Measurements from ENCODE around the gene ATG4A. TPM values are rescaled to one million over a fixed set of nuclear protein-coding genes. Genes with fewer than 3 reads are reported as not detected.

Gene ATG4A, protein sequence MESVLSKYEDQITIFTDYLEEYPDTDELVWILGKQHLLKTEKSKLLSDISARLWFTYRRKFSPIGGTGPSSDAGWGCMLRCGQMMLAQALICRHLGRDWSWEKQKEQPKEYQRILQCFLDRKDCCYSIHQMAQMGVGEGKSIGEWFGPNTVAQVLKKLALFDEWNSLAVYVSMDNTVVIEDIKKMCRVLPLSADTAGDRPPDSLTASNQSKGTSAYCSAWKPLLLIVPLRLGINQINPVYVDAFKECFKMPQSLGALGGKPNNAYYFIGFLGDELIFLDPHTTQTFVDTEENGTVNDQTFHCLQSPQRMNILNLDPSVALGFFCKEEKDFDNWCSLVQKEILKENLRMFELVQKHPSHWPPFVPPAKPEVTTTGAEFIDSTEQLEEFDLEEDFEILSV
- total RNA-seq: 12.9 and 14.9 TPM in 2 replicates

DNA sequence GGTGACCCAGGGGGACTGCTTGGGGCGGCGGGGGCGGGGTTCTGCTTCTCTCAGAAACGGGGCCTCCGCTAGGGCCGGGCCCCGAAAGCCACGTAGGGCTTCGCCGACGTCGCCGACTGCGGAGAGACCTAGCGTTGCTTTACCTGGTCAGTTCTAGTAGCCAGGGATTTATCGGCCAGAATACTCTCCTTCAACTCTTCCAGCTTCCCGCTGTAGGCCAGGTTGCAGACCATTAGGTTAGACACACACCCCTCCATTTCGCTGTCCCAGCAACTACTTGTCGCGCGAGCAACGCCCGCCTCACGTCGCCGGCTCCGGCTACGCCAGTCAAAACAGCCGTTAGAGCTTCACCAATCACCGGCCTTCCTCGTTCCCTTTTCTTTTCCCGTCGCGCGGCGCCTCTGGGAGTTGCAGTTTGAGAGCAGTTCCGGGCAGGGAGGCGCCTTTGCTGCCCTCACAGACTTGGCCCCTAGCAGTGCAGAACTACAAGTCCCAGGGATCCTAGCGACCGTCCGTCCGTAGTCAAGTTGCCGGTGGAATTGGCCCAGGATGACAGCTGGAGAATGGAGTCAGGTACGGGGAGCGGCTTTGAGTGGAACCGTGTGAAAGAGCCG is at the start of gene ATG4A, which contains the start of gene PSMD10:
Gene ATG4A, plus strand, starts transcription at position 515 of the 614 bp plus-strand sequence. Its CDS starts 49 bp downstream, at position 564.
Gene PSMD10, minus strand, starts transcription at position 279 of the 614 bp plus-strand sequence. Its CDS starts 22 bp downstream, at position 257.

DNA sequence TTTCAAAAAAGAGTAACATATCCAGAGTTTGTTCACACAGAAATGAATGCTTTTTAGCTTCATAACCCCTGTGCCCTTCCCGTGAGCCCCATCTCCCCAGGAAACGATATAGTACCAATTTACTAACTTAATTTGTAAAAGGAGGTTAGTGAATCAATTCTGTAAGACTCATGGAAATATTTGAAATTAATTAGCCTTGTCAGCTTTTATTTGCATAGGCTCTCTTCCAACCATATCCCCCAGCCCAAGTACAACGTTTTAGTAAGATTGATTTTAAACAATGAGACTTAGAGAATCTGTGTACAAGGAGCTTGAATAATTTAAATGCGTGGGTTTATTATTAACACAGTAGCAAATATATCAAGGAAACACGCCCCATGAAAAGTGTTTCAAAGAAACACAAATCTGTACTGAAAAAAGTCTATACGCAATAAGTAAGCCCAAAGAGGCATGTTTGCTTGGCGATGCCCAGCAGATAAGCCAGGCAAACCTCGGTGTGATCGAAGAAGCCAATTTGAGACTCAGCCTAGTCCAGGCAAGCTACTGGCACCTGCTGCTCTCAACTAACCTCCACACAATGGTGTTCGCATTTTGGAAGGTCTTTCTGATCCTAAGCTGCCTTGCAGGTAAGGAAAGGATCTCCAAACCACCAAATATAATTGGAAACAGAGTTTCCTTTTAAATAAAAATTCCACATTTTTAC is 46.9 kb upstream of the ATG4A start, which contains the start of gene VSIG1:
Gene VSIG1, plus strand, starts transcription at position 512 of the 703 bp plus-strand sequence. Its CDS starts 66 bp downstream, at position 578.

Other genes starting within 250 kb of the ATG4A start
- not detected in 2 replicates for gene TEX13B, start 109.4 kb upstream of the ATG4A start, total RNA-seq
- gene VSIG1, start 46.7 kb upstream of the ATG4A start, total RNA-seq: 0.07 and 0.20 TPM in 2 replicates
- 53.3 and 76.7 TPM in 2 replicates for gene PSMD10, start 236 bp upstream of the ATG4A start, total RNA-seq

Data from smooth muscle cell of the pulmonary artery (primary cell).